Thoracic aorta endothelial cell (primary cell): ENCODE results near the gene ZSCAN29. TPM values are rescaled to one million over a fixed set of nuclear protein-coding genes. Genes with fewer than 3 reads are reported as not detected.

ENCODE experiments used
- total RNA-seq: library from RNA; depleted of rRNA; stranded (reverse); fragments of >200 nt; gene quantifications from 2 replicates; pipeline ENCODE4 v1.2.3, GENCODE V29; 2012

ZSCAN29 gene
- 24.3 and 27.8 TPM in 2 replicates for total RNA-seq

DNA sequence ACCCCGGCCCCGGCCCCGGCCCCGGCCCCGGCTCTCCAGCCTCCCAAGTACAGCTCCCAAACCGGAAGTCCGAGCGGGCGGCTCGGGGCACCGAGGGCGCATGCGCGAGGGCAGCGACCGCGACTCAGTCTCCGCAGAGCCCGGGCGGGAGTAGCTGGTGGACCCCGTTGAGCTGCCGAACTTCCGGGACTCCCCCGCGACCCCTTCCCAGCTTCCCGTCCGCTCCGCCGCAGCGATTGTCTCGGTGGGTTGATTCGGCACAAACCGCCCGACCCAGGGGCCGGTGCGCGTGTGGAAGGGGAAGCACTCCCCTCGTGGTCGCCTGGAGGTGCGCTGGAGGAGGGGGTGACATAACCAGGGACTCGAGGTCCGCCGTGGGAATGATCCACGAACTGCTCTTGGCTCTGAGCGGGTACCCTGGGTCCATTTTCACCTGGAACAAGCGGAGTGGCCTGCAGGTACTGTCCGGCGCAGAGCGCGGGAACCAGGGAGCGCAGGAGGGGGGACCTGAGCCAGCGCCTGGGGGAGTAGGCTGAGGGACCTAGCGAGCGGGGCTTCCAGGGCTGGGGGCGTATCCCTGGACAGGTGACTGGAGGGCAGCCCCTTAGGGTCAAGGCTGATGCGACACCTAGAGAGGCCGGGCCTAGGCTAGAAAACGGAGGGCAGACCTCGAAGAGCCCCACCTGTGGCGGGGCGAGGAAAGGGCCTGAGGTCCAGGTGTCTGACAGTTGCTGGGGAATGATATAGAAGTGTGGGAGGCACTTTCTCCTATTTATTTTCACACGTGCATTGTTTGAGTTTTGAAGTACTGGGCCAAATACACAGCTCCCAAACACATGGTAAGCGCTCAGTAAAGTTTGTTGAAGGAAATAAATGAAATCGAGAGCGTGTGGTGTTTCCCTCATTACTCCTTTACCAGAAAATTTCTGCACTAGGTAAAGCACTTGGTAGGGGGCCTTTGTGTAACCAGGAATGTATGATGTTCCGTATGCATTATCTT is at the start of gene ZSCAN29, which contains the start of gene TUBGCP4:
Gene ZSCAN29, minus strand, starts transcription at position 69 of the 1,000 bp plus-strand sequence. CDS start 1,130 bp downstream, outside the sequence.
Gene TUBGCP4, plus strand, starts transcription at position 127 of the 1,000 bp plus-strand sequence. Its CDS starts 254 bp downstream, at position 381.

GRCh38 chr15:43329960-43330779 is 40.7 kb downstream of the ZSCAN29 start, which contains the start of gene LCMT2:
Gene LCMT2 (minus strand): TSS chr15:43330573. CDS start chr15:43330489, 84 bp downstream.

Other genes with a start within 250 kb of the ZSCAN29 start
- 19.1 and 23.2 TPM in 2 replicates for gene TMEM62, start 237.5 kb downstream of the ZSCAN29 start, total RNA-seq
- gene CCNDBP1, start 185.6 kb downstream of the ZSCAN29 start, total RNA-seq: 65.8 and 77.0 TPM in 2 replicates
- gene EPB42, start 150.0 kb downstream of the ZSCAN29 start, total RNA-seq: not detected in 2 replicates
- gene TGM5, start 104.1 kb downstream of the ZSCAN29 start, total RNA-seq: not detected in 2 replicates
- not detected in 2 replicates for gene TGM7, start 68.8 kb downstream of the ZSCAN29 start, total RNA-seq
- 5.6 and 7.0 TPM in 2 replicates for gene LCMT2, start 40.5 kb downstream of the ZSCAN29 start, total RNA-seq
- 14.0 and 22.8 TPM in 2 replicates for gene TUBGCP4, start 58 bp upstream of the ZSCAN29 start, total RNA-seq
- 60.9 and 66.8 TPM in 2 replicates for gene TP53BP1, start 122.1 kb upstream of the ZSCAN29 start, total RNA-seq
- gene MAP1A, start 146.6 kb upstream of the ZSCAN29 start, total RNA-seq: 2.3 and 2.4 TPM in 2 replicates
- gene PPIP5K1, start 219.2 kb upstream of the ZSCAN29 start, total RNA-seq: 27.3 and 32.3 TPM in 2 replicates
- not detected in 2 replicates for gene CKMT1B, start 223.0 kb upstream of the ZSCAN29 start, total RNA-seq
- not detected in 2 replicates for gene STRC, start 247.8 kb upstream of the ZSCAN29 start, total RNA-seq